GM21367 (cell line): ENCODE results near the gene ANO10.
"Not testable (repeated sequence)": the region's sequence is repeated elsewhere in the genome, so short reads cannot be mapped to it uniquely, and the experiment has no call there.

Experiments used
- ATAC-seq: cut with Tn5 transposase; IDR thresholded peaks from one replicate; pipeline ENCODE4 v1.9.1; 2021; ENCODE audit not compliant: unreplicated experiment

ANO10 gene

GRCh38 chr3:43621656-43622432 is at the start of gene ANO10:
Gene ANO10 (minus strand): TSS chr3:43622011. CDS start chr3:43605852, 16,159 bp downstream.
- peak; percentile 95 for ATAC-seq

GRCh38 chr3:43670635-43671522 is 49.1 kb upstream of the ANO10 start:
- ATAC-seq = no peak

- ATAC-seq = not testable (repeated sequence)
These were observed 43.2 kb upstream of the ANO10 start for GRCh38 chr3:43665011-43665410.

GRCh38 chr3:43661376-43661775 is 39.6 kb upstream of the ANO10 start:
- not testable (repeated sequence) for ATAC-seq

- ATAC-seq = no peak
These were observed 37.6 kb upstream of the ANO10 start for GRCh38 chr3:43659250-43659880.

GRCh38 chr3:43656390-43656789 is 34.6 kb upstream of the ANO10 start:
- ATAC-seq = not testable (repeated sequence)

GRCh38 chr3:43650345-43650744 is 28.5 kb upstream of the ANO10 start:
- ATAC-seq = no peak

- ATAC-seq = no peak
These were observed 27.7 kb upstream of the ANO10 start for GRCh38 chr3:43649365-43649968.

- no peak for ATAC-seq
These were observed 27.1 kb upstream of the ANO10 start for GRCh38 chr3:43648957-43649356.

- ATAC-seq = no peak
These were observed 25.7 kb upstream of the ANO10 start for GRCh38 chr3:43647331-43648166.

GRCh38 chr3:43644443-43644842 is 22.6 kb upstream of the ANO10 start:
- ATAC-seq = no peak

GRCh38 chr3:43641306-43642114 is 19.7 kb upstream of the ANO10 start:
- no peak for ATAC-seq

GRCh38 chr3:43640681-43641080 is 18.9 kb upstream of the ANO10 start:
- ATAC-seq = no peak

- ATAC-seq = no peak
These were observed 17.0 kb upstream of the ANO10 start for GRCh38 chr3:43638594-43639447.

GRCh38 chr3:43637702-43638101 is 15.9 kb upstream of the ANO10 start:
- no peak for ATAC-seq

- ATAC-seq = no peak
These were observed 11.2 kb upstream of the ANO10 start for GRCh38 chr3:43632986-43633385.

GRCh38 chr3:43632269-43632733 is 10.5 kb upstream of the ANO10 start:
- ATAC-seq = no peak

GRCh38 chr3:43629741-43630140 is 7.9 kb upstream of the ANO10 start:
- no peak for ATAC-seq
